ENCODE results near the gene PLN. TPM values are rescaled to one million over a fixed set of nuclear protein-coding genes. Genes with fewer than 3 reads are reported as not detected.
A peak's percentile ranks its signal among the peaks of the same experiment; 100 is the strongest.

Gene PLN
- total RNA-seq (2014; rRNA removed; shearing (Covaris generic)) = not detected in 2 replicates
- polyA plus RNA-seq (2015; cell fraction: cytosol; rRNA removed) = not detected in 2 replicates
- polyA plus RNA-seq (2015; cell fraction: nucleus; rRNA removed) = not detected in 2 replicates

- no peak for DNase-seq (ENCODE audit: low read depth, low spot score)
- in situ Hi-C loops (cut with HindIII; ENCODE audit: low pct_unique_long_range_greater_than_20kb, low sequenced_read_pairs) = no loop called here
Measured at GRCh38 chr6:118548136-118548535, at the start of gene PLN. PLN (plus strand) TSS chr6:118548296; CDS start chr6:118558922, 10,626 bp downstream.

GRCh38 chr6:118500130-118501015, 47.7 kb upstream of the PLN start:
- no peak for DNase-seq (ENCODE audit: low read depth, low spot score)
- in situ Hi-C loops (cut with HindIII; ENCODE audit: low pct_unique_long_range_greater_than_20kb, low sequenced_read_pairs) = no loop called here

- no peak for DNase-seq (ENCODE audit: low read depth, low spot score)
- in situ Hi-C loops (cut with HindIII; ENCODE audit: low pct_unique_long_range_greater_than_20kb, low sequenced_read_pairs) = no loop called here
Measured at GRCh38 chr6:118501099-118501498, 47.0 kb upstream of the PLN start.

- no peak for DNase-seq (ENCODE audit: low read depth, low spot score)
- in situ Hi-C loops (cut with HindIII; ENCODE audit: low pct_unique_long_range_greater_than_20kb, low sequenced_read_pairs) = no loop called here
Measured at GRCh38 chr6:118501765-118502164, 46.3 kb upstream of the PLN start.

GRCh38 chr6:118502169-118502568, 45.9 kb upstream of the PLN start:
- in situ Hi-C loops (cut with HindIII; ENCODE audit: low pct_unique_long_range_greater_than_20kb, low sequenced_read_pairs) = no loop called here
- no peak for DNase-seq (ENCODE audit: low read depth, low spot score)

- in situ Hi-C loops (cut with HindIII; ENCODE audit: low pct_unique_long_range_greater_than_20kb, low sequenced_read_pairs) = no loop called here
- DNase-seq (ENCODE audit: low read depth, low spot score) = no peak
Measured at GRCh38 chr6:118504611-118505010, 43.5 kb upstream of the PLN start.

GRCh38 chr6:118505656-118506055, 42.4 kb upstream of the PLN start:
- DNase-seq (ENCODE audit: low read depth, low spot score) = no peak
- in situ Hi-C loops (cut with HindIII; ENCODE audit: low pct_unique_long_range_greater_than_20kb, low sequenced_read_pairs) = no loop called here

- DNase-seq (ENCODE audit: low read depth, low spot score) = no peak
- in situ Hi-C loops (cut with HindIII; ENCODE audit: low pct_unique_long_range_greater_than_20kb, low sequenced_read_pairs) = no loop called here
Measured at GRCh38 chr6:118506071-118506638, 41.9 kb upstream of the PLN start.

GRCh38 chr6:118507636-118508035, 40.5 kb upstream of the PLN start:
- in situ Hi-C loops (cut with HindIII; ENCODE audit: low pct_unique_long_range_greater_than_20kb, low sequenced_read_pairs) = no loop called here

GRCh38 chr6:118509009-118509617, 39.0 kb upstream of the PLN start:
- in situ Hi-C loops (cut with HindIII; ENCODE audit: low pct_unique_long_range_greater_than_20kb, low sequenced_read_pairs) = no loop called here
- peak; percentile 51 for DNase-seq (ENCODE audit: low read depth, low spot score)

More at GRCh38 chr6:118507636-118508035, 40.5 kb upstream of the PLN start:
- DNase-seq (ENCODE audit: low read depth, low spot score) = no peak

GRCh38 chr6:118511930-118512715, 36.0 kb upstream of the PLN start:
- DNase-seq (ENCODE audit: low read depth, low spot score) = no peak
- in situ Hi-C loops (cut with HindIII; ENCODE audit: low pct_unique_long_range_greater_than_20kb, low sequenced_read_pairs) = no loop called here

- no peak for DNase-seq (ENCODE audit: low read depth, low spot score)
- in situ Hi-C loops (cut with HindIII; ENCODE audit: low pct_unique_long_range_greater_than_20kb, low sequenced_read_pairs) = no loop called here
Measured at GRCh38 chr6:118514689-118515088, 33.4 kb upstream of the PLN start.

GRCh38 chr6:118522422-118522821, 25.7 kb upstream of the PLN start:
- in situ Hi-C loops (cut with HindIII; ENCODE audit: low pct_unique_long_range_greater_than_20kb, low sequenced_read_pairs) = no loop called here
- DNase-seq (ENCODE audit: low read depth, low spot score) = no peak

GRCh38 chr6:118523216-118523615, 24.9 kb upstream of the PLN start:
- DNase-seq (ENCODE audit: low read depth, low spot score) = no peak
- in situ Hi-C loops (cut with HindIII; ENCODE audit: low pct_unique_long_range_greater_than_20kb, low sequenced_read_pairs) = no loop called here

GRCh38 chr6:118524686-118525085, 23.4 kb upstream of the PLN start:
- no peak for DNase-seq (ENCODE audit: low read depth, low spot score)
- in situ Hi-C loops (cut with HindIII; ENCODE audit: low pct_unique_long_range_greater_than_20kb, low sequenced_read_pairs) = no loop called here

GRCh38 chr6:118525913-118526780, 21.9 kb upstream of the PLN start:
- no peak for DNase-seq (ENCODE audit: low read depth, low spot score)
- in situ Hi-C loops (cut with HindIII; ENCODE audit: low pct_unique_long_range_greater_than_20kb, low sequenced_read_pairs) = no loop called here

- in situ Hi-C loops (cut with HindIII; ENCODE audit: low pct_unique_long_range_greater_than_20kb, low sequenced_read_pairs) = no loop called here
- DNase-seq (ENCODE audit: low read depth, low spot score) = no peak
Measured at GRCh38 chr6:118528129-118528528, 20.0 kb upstream of the PLN start.
